H1 (cell line): ENCODE results near the gene OLFML2A. TPM values are rescaled to one million over a fixed set of nuclear protein-coding genes. Genes with fewer than 3 reads are reported as not detected.
A peak's percentile ranks its signal among the peaks of the same experiment; 100 is the strongest.

ENCODE experiments used
- CTCF ChIA-PET: fragments of 300-600 bp; sonication (Branson Sonifier 250); formaldehyde crosslinking; loops from one replicate; lab custom pipeline; 2021; ENCODE audit not compliant: partially characterized antibody; lab: Charles Lee
- POLR2A ChIA-PET: fragments of 300-600 bp; sonication (Branson Sonifier 250); formaldehyde crosslinking; loops from one replicate; lab custom pipeline; 2021; ENCODE audit warnings: inconsistent platforms; ENCODE audit not compliant: partially characterized antibody; lab: Charles Lee
- DNase-seq, 2 experiments: peaks; one replicate each; pipeline versions ENCODE4 v3.0.0 to v3.0.0-alpha.2; 2010 to 2022; ENCODE audit warnings: low spot score in 2 of 2, low read depth in 1 of 2, mixed read lengths in 1 of 2
- FAIRE-seq: peaks from 2 replicates; lab custom pipeline; 2011; peaks lifted over from hg19 to GRCh38; lab: Jason Lieb, UNC
- H2AFZ ChIP-seq: 2 replicates; pipeline ENCODE4 v1.8.1; 2012; ENCODE audit warnings: low read length, inconsistent platforms
- H2AK5ac ChIP-seq: 2 replicates; pipeline ENCODE4 v1.6.1; 2013; ENCODE audit warnings: low read depth, low read length
- H2BK120ac ChIP-seq: replicated peaks from 2 replicates; pipeline ENCODE3; 2013; ENCODE audit warnings: low read depth, low read length, inconsistent platforms
- H2BK12ac ChIP-seq: 2 replicates; pipeline ENCODE4 v1.6.1; 2013; ENCODE audit warnings: low read depth, low read length
- H2BK15ac ChIP-seq: 2 replicates; pipeline ENCODE4 v1.6.1; 2013; ENCODE audit warnings: low read length
- H2BK20ac ChIP-seq: 2 replicates; pipeline ENCODE4 v1.6.1; 2013; ENCODE audit warnings: low read length
- H2BK5ac ChIP-seq: 2 replicates; pipeline ENCODE4 v1.6.1; 2013; ENCODE audit warnings: low read depth, low read length
- H3K14ac ChIP-seq: 2 replicates; pipeline ENCODE4 v1.6.1; 2013; ENCODE audit warnings: inconsistent platforms; ENCODE audit not compliant: insufficient read length
- H3K18ac ChIP-seq: 2 replicates; pipeline ENCODE4 v1.6.1; 2013; ENCODE audit warnings: low read length; ENCODE audit errors: extremely low read depth
- H3K23ac ChIP-seq: 2 replicates; pipeline ENCODE4 v1.6.1; 2013; ENCODE audit warnings: inconsistent platforms; ENCODE audit not compliant: insufficient read length
- H3K23me2 ChIP-seq: 2 replicates; pipeline ENCODE4 v1.6.1; 2013; ENCODE audit warnings: low read depth, low read length
- H3K27ac ChIP-seq: 2 replicates; pipeline ENCODE4 v1.6.1; 2011; ENCODE audit warnings: low read depth, low read length, inconsistent platforms
- H3K27me3 ChIP-seq, 4 experiments: replicated peaks in 1 of 4; 1 replicate in 1 of 4; 2 replicates in 3 of 4; pipeline versions ENCODE4 v1.6.1 to v1.8.1; 2011 to 2013; ENCODE audit warnings: low read length in 3 of 4, mild to moderate bottlenecking in 3 of 4, inconsistent platforms in 2 of 4, mixed read lengths in 2 of 4, moderate library complexity in 1 of 4; ENCODE audit not compliant: control insufficient read depth in 3 of 4, insufficient read depth in 3 of 4; ENCODE audit errors: extremely low read depth in 1 of 4
- H3K36me3 ChIP-seq, 4 experiments: 2 replicates each; pipeline versions ENCODE4 v1.6.1 to v1.8.1; 2011 to 2013; ENCODE audit warnings: mild to moderate bottlenecking in 4 of 4, low read length in 3 of 4, moderate library complexity in 2 of 4, control low read depth in 1 of 4, inconsistent platforms in 1 of 4; ENCODE audit not compliant: insufficient read depth in 4 of 4, control insufficient read depth in 2 of 4
- H3K4ac ChIP-seq: replicated peaks from 2 replicates; pipeline ENCODE3; 2013; ENCODE audit warnings: low read length, low read depth, mixed read lengths, inconsistent platforms; ENCODE audit not compliant: insufficient read length
- H3K4me1 ChIP-seq, 4 experiments: replicated peaks in 1 of 4; 1 replicate in 1 of 4; 2 replicates in 3 of 4; pipeline versions ENCODE4 v1.6.1 to v1.8.1; 2011 to 2013; ENCODE audit warnings: low read length in 3 of 4, inconsistent platforms in 2 of 4, mixed read lengths in 1 of 4; ENCODE audit not compliant: insufficient read depth in 4 of 4, control insufficient read depth in 3 of 4
- H3K4me2 ChIP-seq, 2 experiments: 2 replicates each; pipeline versions ENCODE4 v1.6.1 to v1.8.1; 2011 to 2013; ENCODE audit warnings: low read depth in 2 of 2, low read length in 2 of 2, control low read depth in 1 of 2, inconsistent platforms in 1 of 2, mild to moderate bottlenecking in 1 of 2; ENCODE audit not compliant: insufficient read depth in 1 of 2
- H3K4me3 ChIP-seq, 4 experiments: fragments of 200-600, 300-600 bp in 1 of 4; sonication (generic), shearing (Covaris generic), sonication (Bioruptor Twin) in 1 of 4; 2 replicates each; pipeline versions ENCODE4 v1.5.1 to v1.8.1; 2011 to 2016; ENCODE audit warnings: low read length in 4 of 4, low read depth in 3 of 4, control low read depth in 2 of 4, inconsistent platforms in 2 of 4, mild to moderate bottlenecking in 2 of 4, mixed read lengths in 1 of 4, moderate library complexity in 1 of 4; ENCODE audit not compliant: insufficient read depth in 2 of 4; ENCODE audit errors: extremely low read depth in 1 of 4
- H3K56ac ChIP-seq: replicated peaks from 2 replicates; pipeline ENCODE3; 2013; ENCODE audit warnings: low read depth, mild to moderate bottlenecking, mixed read lengths, low read length, inconsistent platforms; ENCODE audit not compliant: insufficient read length
- H3K79me1 ChIP-seq: 2 replicates; pipeline ENCODE4 v1.6.1; 2013; ENCODE audit warnings: low read depth, low read length, control low read depth
- H3K79me2 ChIP-seq, 2 experiments: 2 replicates each; pipeline versions ENCODE4 v1.6.1 to v1.8.1; 2012 to 2013; ENCODE audit warnings: low read length in 2 of 2, mild to moderate bottlenecking in 2 of 2, inconsistent platforms in 1 of 2; ENCODE audit not compliant: insufficient read depth in 2 of 2, control insufficient read depth in 1 of 2
- H3K9ac ChIP-seq, 4 experiments: replicated peaks in 1 of 4; 1 replicate in 1 of 4; 2 replicates in 3 of 4; pipeline versions ENCODE4 v1.6.1 to v1.8.1; 2011 to 2013; ENCODE audit warnings: low read depth in 3 of 4, low read length in 3 of 4, control low read depth in 2 of 4, mild to moderate bottlenecking in 2 of 4, moderate library complexity in 2 of 4, inconsistent platforms in 1 of 4; ENCODE audit errors: extremely low read depth in 1 of 4
- H3K9me3 ChIP-seq, 2 experiments: 2 replicates each; pipeline versions ENCODE4 v1.6.1 to v1.8.1; 2012 to 2013; ENCODE audit warnings: mild to moderate bottlenecking in 2 of 2, moderate library complexity in 2 of 2, control low read depth in 1 of 2, inconsistent platforms in 1 of 2, low read depth in 1 of 2, low read length in 1 of 2, mixed read lengths in 1 of 2; ENCODE audit not compliant: insufficient read depth in 2 of 2
- H4K20me1 ChIP-seq, 2 experiments: replicated peaks in 1 of 2; 2 replicates each; pipeline versions ENCODE3 to v1.8.1; 2011 to 2013; ENCODE audit warnings: inconsistent platforms in 2 of 2, low read length in 2 of 2, mild to moderate bottlenecking in 1 of 2; ENCODE audit not compliant: insufficient read depth in 2 of 2, control insufficient read depth in 1 of 2
- H4K5ac ChIP-seq: 2 replicates; pipeline ENCODE4 v1.6.1; 2013; ENCODE audit warnings: low read length, low read depth, mixed read lengths, inconsistent platforms; ENCODE audit not compliant: insufficient read length
- H4K8ac ChIP-seq: 2 replicates; pipeline ENCODE4 v1.8.0; 2013; ENCODE audit warnings: mild to moderate bottlenecking, moderate library complexity, low read length, inconsistent platforms; ENCODE audit not compliant: insufficient read depth; ENCODE audit errors: extremely low read depth
- H4K91ac ChIP-seq: replicated peaks from 2 replicates; pipeline ENCODE3; 2013; ENCODE audit warnings: low read length, mixed read lengths, inconsistent platforms; ENCODE audit not compliant: insufficient read length
- ASH2L ChIP-seq: fragments of 200-600, 300-600 bp; sonication (generic); IDR thresholded peaks from one replicate; pipeline ENCODE4 v1.7.1; 2017; ENCODE audit warnings: low read length
- BRCA1 ChIP-seq: IDR thresholded peaks from 2 replicates; pipeline ENCODE4 v1.6.1; 2012; ENCODE audit warnings: low read depth, low read length, improper control_type of control experiment
- CBX5 ChIP-seq: fragments of 300-800, 300-1000 bp; sonication (generic); IDR thresholded peaks from 2 replicates; pipeline ENCODE4 v1.7.1; 2016; ENCODE audit warnings: antibody characterized with exemption, low read length, low read depth
- CHD1 ChIP-seq: IDR thresholded peaks from 2 replicates; pipeline ENCODE4 v1.6.1; 2012; ENCODE audit warnings: low read depth, low read length, improper control_type of control experiment
- CHD2 ChIP-seq: IDR thresholded peaks from 2 replicates; pipeline ENCODE4 v1.6.1; 2012; ENCODE audit warnings: low read length, improper control_type of control experiment
- EP300 ChIP-seq, 2 experiments: IDR thresholded peaks; 1 replicate in 1 of 2; 2 replicates in 1 of 2; pipeline ENCODE4 v1.6.1; 2011 to 2012; ENCODE audit warnings: low read depth in 2 of 2, low read length in 2 of 2, mild to moderate bottlenecking in 2 of 2, borderline replicate concordance in 1 of 2, inconsistent platforms in 1 of 2, moderate library complexity in 1 of 2
- NANOG ChIP-seq: IDR thresholded peaks from 2 replicates; pipeline ENCODE4 v1.6.1; 2011; ENCODE audit warnings: low read length, low read depth, mild to moderate bottlenecking, inconsistent platforms; ENCODE audit not compliant: insufficient read depth, poor library complexity, severe bottlenecking
- TAF1 ChIP-seq: IDR thresholded peaks from 2 replicates; pipeline ENCODE4 v1.6.1; 2011; ENCODE audit warnings: mild to moderate bottlenecking, low read depth, low read length
- TBP ChIP-seq: IDR thresholded peaks from 2 replicates; pipeline ENCODE4 v1.6.1; 2011; ENCODE audit warnings: low read depth, low read length, improper control_type of control experiment
- WGBS, 2 experiments: shearing (Covaris generic) in 1 of 2; methylation state at CpG; one replicate each; pipeline versions ENCODE4 v1.1.6 to v1.1.7; 2013 to 2015; ENCODE audit warnings: low lambda C conversion rate in 2 of 2, mixed read lengths in 2 of 2, inconsistent platforms in 1 of 2, low coverage in 1 of 2, missing lambda C conversion rate in 1 of 2; ENCODE audit not compliant: insufficient replicate concordance in 2 of 2, insufficient coverage in 1 of 2, insufficient read length in 1 of 2; ENCODE audit errors: extremely low coverage in 1 of 2, missing lambda C conversion rate in 1 of 2; 5-methylcytosine and 5-hydroxymethylcytosine counted together
- polyA plus RNA-seq, 7 experiments: library from polyadenylated mRNA; depleted of rRNA in 3 of 7; stranded (reverse) in 5 of 7; unstranded in 2 of 7; fragments of >200 nt in 5 of 7; fragments of 200-250 nt in 2 of 7; gene quantifications; 1 replicate in 5 of 7; 2 replicates in 1 of 7; 4 replicates in 1 of 7; pipeline versions ENCODE4 v1.2.1 to v1.2.3, GENCODE V29; 2011 to 2013; ENCODE audit warnings: missing spikeins in 2 of 7, mixed read lengths in 2 of 7
- total RNA-seq: library from RNA; stranded (reverse); fragmentation: NEBNext Ultra II Directional; extraction: Animal tissue kit (Norgen Biotek cat#: 25700); gene quantifications from 2 replicates; pipeline ENCODE4 v1.2.1, GENCODE V29; 2021
- TF ChIP-seq, protein P1 (sequence below): IDR thresholded peaks from 2 replicates; pipeline ENCODE4 v1.6.1; 2011; ENCODE audit warnings: low read length, improper control_type of control experiment

Gene OLFML2A
- total and polyA plus RNA-seq, 2 of the 8 experiments (the other 6 are each of a cell fraction or from before 2014, with no cell fraction given), result 7.8 to 11.5 TPM

DNA sequence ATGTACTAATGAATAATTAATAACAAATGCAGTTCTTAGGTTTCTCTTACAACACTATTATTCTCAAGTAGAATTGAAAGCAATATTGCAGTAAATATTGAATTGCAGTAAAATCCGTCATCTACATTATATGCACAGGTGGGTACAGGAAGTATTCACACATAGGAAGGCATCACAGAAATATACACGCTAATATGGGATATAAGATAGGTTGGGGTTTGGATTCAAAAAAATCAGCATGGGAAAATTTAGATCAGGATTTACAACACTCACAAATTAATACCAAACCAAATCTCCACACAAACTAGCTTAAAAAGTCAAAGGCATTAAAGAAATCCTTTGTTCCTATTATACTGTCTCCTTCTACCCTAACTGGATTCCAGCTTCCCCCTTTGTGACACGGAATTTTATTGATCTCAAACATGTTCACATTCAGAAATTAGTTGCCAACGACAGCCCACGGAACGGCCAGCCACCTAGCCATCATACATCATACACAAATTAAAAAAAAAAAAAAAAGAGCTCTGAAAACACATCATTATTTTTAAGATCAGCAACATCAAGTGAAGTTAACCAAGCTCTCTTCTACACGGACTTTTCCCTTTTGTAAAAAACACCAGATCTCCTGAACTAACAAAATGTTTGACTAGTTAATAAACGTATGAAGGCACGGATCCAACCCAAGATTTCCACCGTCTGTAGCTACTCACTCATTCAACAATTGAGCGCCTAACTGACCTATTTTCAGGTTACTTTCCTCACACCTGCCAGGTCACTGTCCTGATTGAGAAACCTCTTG lies 8.0 kb upstream of the OLFML2A start:
- Histone ChIP-seq H3K23me2 (peaks cover 8% of the 10 kb centered on the region), H2AFZ (no peak overlapping the region), H3K9ac (no peak overlapping the region), H3K18ac (no peak overlapping the region), H3K56ac (no peak overlapping the region), H3K79me2 (peaks cover 2 to 64% of the 10 kb centered on the region in 2 experiments; a peak in 3 of 4 replicates), H4K20me1 (peaks cover 10 to 12% of the 10 kb centered on the region in 2 experiments), H2BK20ac (no peak overlapping the region), H3K36me3 (no peaks in the 10 kb centered on the region), H4K5ac (no peak overlapping the region), H3K27ac (no peak overlapping the region), H3K4me1 (peaks cover 4 to 24% (median 11%) of the 10 kb centered on the region in 4 experiments; a peak in 6 of 7 replicates), H3K4me2 (peak overlapping the region; percentile 81 to 85), H4K8ac (no peak overlapping the region), H2BK15ac (no peak overlapping the region), H3K27me3 (no peaks in the 10 kb centered on the region), H2BK12ac (no peak overlapping the region), H2BK5ac (no peak overlapping the region), H3K4ac (no peak overlapping the region), H3K14ac (no peak overlapping the region), H3K23ac (no peak overlapping the region), H4K91ac (no peak overlapping the region), H2BK120ac (no peak overlapping the region), H3K79me1 (no peaks in the 10 kb centered on the region), H2AK5ac (no peak overlapping the region), H3K4me3 (peak overlapping the region; percentile 56 to 86 (median 73); a peak in 7 of 8 replicates), H3K9me3 (no peaks in the 10 kb centered on the region)
- ChIA-PET CTCF (interaction anchor here (0.5 to 17.6 kb wide), 12 partner anchors 9 to 388 kb away, joined by 3 to 1300 read pairs (median 7); partner anchors contain the start of genes ARPC5L, OLFML2A, RPL35 and WDR38), POLR2A (interaction anchor here (0.6 to 13.5 kb wide), 7 partner anchors 10 to 427 kb away, joined by 3 to 396 read pairs (median 8); partner anchors contain the start of genes ARPC5L, RPL35 and WDR38)
- no peak for DNase-seq
- peak; percentile 45 for FAIRE-seq
- 8% methylated on average over 11 of the region's 11 CpGs; no CpG with 5 or more reads in 1 of the 2 experiments for WGBS, 2 experiments
- TF ChIP-seq, protein P1, sequence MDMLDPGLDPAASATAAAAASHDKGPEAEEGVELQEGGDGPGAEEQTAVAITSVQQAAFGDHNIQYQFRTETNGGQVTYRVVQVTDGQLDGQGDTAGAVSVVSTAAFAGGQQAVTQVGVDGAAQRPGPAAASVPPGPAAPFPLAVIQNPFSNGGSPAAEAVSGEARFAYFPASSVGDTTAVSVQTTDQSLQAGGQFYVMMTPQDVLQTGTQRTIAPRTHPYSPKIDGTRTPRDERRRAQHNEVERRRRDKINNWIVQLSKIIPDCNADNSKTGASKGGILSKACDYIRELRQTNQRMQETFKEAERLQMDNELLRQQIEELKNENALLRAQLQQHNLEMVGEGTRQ, result no peak
- no peak for TF ChIP-seq TBP
- TF ChIP-seq ASH2L, result no peak
- no peak for TF ChIP-seq TAF1
- TF ChIP-seq CHD2, result no peak
- TF ChIP-seq EP300 (IDR thresholded peaks at IDR 0.05; ENCODE audit: borderline replicate concordance in 1 of 2, low read depth in 2 of 2, low read length in 2 of 2), result no peak
- TF ChIP-seq CBX5, result no peak
- TF ChIP-seq CHD1, result no peak
- no peak for TF ChIP-seq BRCA1
- no peak for TF ChIP-seq NANOG
